Karpas-422 (cell line): ENCODE results near the gene AAMP. TPM values are rescaled to one million over a fixed set of nuclear protein-coding genes. Genes with fewer than 3 reads are reported as not detected.

ENCODE experiments used
- DNase-seq: peaks from one replicate; pipeline ENCODE4 v3.0.0-alpha.2; 2015
- H2AFZ ChIP-seq: fragments of 200-600 bp; sonication (generic); 2 replicates; pipeline ENCODE4 v1.6.1; 2014; ENCODE audit warnings: antibody characterized with exemption, low read length, mixed read lengths
- H3K27ac ChIP-seq: fragments of 200-600 bp; sonication (generic); 2 replicates; pipeline ENCODE4 v1.5.1; 2014; ENCODE audit warnings: mild to moderate bottlenecking, low read length, moderate library complexity
- H3K27me3 ChIP-seq: fragments of 200-600 bp; sonication (generic); 2 replicates; pipeline ENCODE4 v1.6.1; 2014; ENCODE audit warnings: low read length, mixed read lengths
- H3K36me3 ChIP-seq: fragments of 200-600 bp; sonication (generic); 2 replicates; pipeline ENCODE4 v1.6.1; 2014; ENCODE audit warnings: low read length, mixed read lengths; ENCODE audit not compliant: insufficient read depth
- H3K4me1 ChIP-seq: fragments of 200-600 bp; sonication (generic); 2 replicates; pipeline ENCODE4 v1.6.1; 2014; ENCODE audit warnings: mild to moderate bottlenecking, low read length, mixed read lengths
- H3K4me2 ChIP-seq: fragments of 200-600 bp; sonication (generic); 2 replicates; pipeline ENCODE4 v1.6.1; 2014; ENCODE audit warnings: low read length, low read depth, mild to moderate bottlenecking; ENCODE audit not compliant: poor library complexity, severe bottlenecking
- H3K4me3 ChIP-seq: fragments of 200-600 bp; sonication (generic); 2 replicates; pipeline ENCODE4 v1.5.1; 2014; ENCODE audit warnings: mild to moderate bottlenecking, antibody characterized with exemption, low read length, mixed read lengths
- H3K79me2 ChIP-seq: fragments of 200-600 bp; sonication (generic); 2 replicates; pipeline ENCODE4 v1.6.1; 2014; ENCODE audit warnings: mild to moderate bottlenecking, low read length, mixed read lengths
- H3K9ac ChIP-seq: fragments of 200-600 bp; sonication (generic); 2 replicates; pipeline ENCODE4 v1.6.0; 2014; ENCODE audit warnings: low read length
- H3K9me2 ChIP-seq: fragments of 200-600 bp; sonication (generic), shearing (Covaris generic); replicated peaks from 2 replicates; pipeline ENCODE4 v1.6.0; 2014; ENCODE audit warnings: mild to moderate bottlenecking, low read length, moderate library complexity; ENCODE audit not compliant: insufficient read depth
- H3K9me3 ChIP-seq: fragments of 300-700, 200-600 bp; sonication (generic); 2 replicates; pipeline ENCODE4 v1.6.1; 2014; ENCODE audit warnings: low read length, mixed read lengths
- H4K20me1 ChIP-seq: fragments of 200-600 bp; sonication (generic); 2 replicates; pipeline ENCODE4 v1.6.1; 2014; ENCODE audit warnings: mild to moderate bottlenecking, antibody characterized with exemption, low read length, low read depth; ENCODE audit not compliant: insufficient read depth
- total RNA-seq: library from RNA; depleted of rRNA; stranded (reverse); fragments of >200 nt; shearing (Covaris generic); gene quantifications from 2 replicates; pipeline ENCODE4 v1.2.3, GENCODE V29; 2014; ENCODE audit warnings: low replicate concordance

AAMP gene
- total RNA-seq, 1 experiment from 2014 or later: 77.6 TPM

GRCh38 chr2:218298314-218298875 is 28.5 kb upstream of the AAMP start:
- H3K27me3 ChIP-seq: no peaks in the 10 kb centered on the region
- no peak for DNase-seq
- H3K79me2 ChIP-seq: no peaks in the 10 kb centered on the region
- H4K20me1 ChIP-seq: no peaks in the 10 kb centered on the region
- H3K9ac ChIP-seq: no peak overlapping the region
- H2AFZ ChIP-seq: no peak overlapping the region
- no peaks in the 10 kb centered on the region for H3K9me3 ChIP-seq
- no peaks in the 10 kb centered on the region for H3K9me2 ChIP-seq
- no peaks in the 10 kb centered on the region for H3K36me3 ChIP-seq
- H3K4me3 ChIP-seq: no peak overlapping the region
- H3K4me1 ChIP-seq: no peaks in the 10 kb centered on the region; the same call in none of the 2 replicates
- H3K27ac ChIP-seq: no peak overlapping the region
- no peak overlapping the region for H3K4me2 ChIP-seq

GRCh38 chr2:218296847-218297246 is 26.9 kb upstream of the AAMP start:
- Histone ChIP-seq H3K9ac (no peak overlapping the region), H3K79me2 (no peaks in the 10 kb centered on the region), H2AFZ (no peak overlapping the region), H3K27ac (no peak overlapping the region), H3K27me3 (no peaks in the 10 kb centered on the region), H3K9me3 (no peaks in the 10 kb centered on the region), H3K4me3 (no peak overlapping the region), H3K4me1 (peaks cover 12% of the 10 kb centered on the region), H3K9me2 (no peaks in the 10 kb centered on the region), H4K20me1 (no peaks in the 10 kb centered on the region), H3K4me2 (no peak overlapping the region), H3K36me3 (no peaks in the 10 kb centered on the region)
- no peak for DNase-seq

GRCh38 chr2:218296200-218296599 is 26.3 kb upstream of the AAMP start:
- H3K27ac ChIP-seq: no peak overlapping the region
- H3K4me2 ChIP-seq: no peak overlapping the region
- H3K4me3 ChIP-seq: no peak overlapping the region

GRCh38 chr2:218295029-218295428 is 25.1 kb upstream of the AAMP start:
- Histone ChIP-seq H3K27ac (no peak overlapping the region), H3K27me3 (no peaks in the 10 kb centered on the region), H3K9ac (no peak overlapping the region), H3K9me2 (no peaks in the 10 kb centered on the region), H3K36me3 (no peaks in the 10 kb centered on the region), H3K4me3 (no peak overlapping the region), H4K20me1 (no peaks in the 10 kb centered on the region), H3K4me1 (peaks cover 30% of the 10 kb centered on the region), H3K9me3 (no peaks in the 10 kb centered on the region), H2AFZ (no peak overlapping the region), H3K79me2 (no peaks in the 10 kb centered on the region), H3K4me2 (no peak overlapping the region)
- DNase-seq: no peak

More at GRCh38 chr2:218296200-218296599, 26.3 kb upstream of the AAMP start:
- Histone ChIP-seq H2AFZ (no peak overlapping the region), H3K9me2 (no peaks in the 10 kb centered on the region), H3K79me2 (no peaks in the 10 kb centered on the region), H3K9ac (no peak overlapping the region), H3K36me3 (no peaks in the 10 kb centered on the region), H3K27me3 (no peaks in the 10 kb centered on the region), H3K9me3 (no peaks in the 10 kb centered on the region), H4K20me1 (no peaks in the 10 kb centered on the region), H3K4me1 (peaks cover 19% of the 10 kb centered on the region)
- DNase-seq: no peak

- no peak overlapping the region for H3K4me2 ChIP-seq
- H4K20me1 ChIP-seq: no peaks in the 10 kb centered on the region
- no peak overlapping the region for H3K9ac ChIP-seq
- H3K27me3 ChIP-seq: no peaks in the 10 kb centered on the region
- H3K36me3 ChIP-seq: no peaks in the 10 kb centered on the region
- peaks cover 35% of the 10 kb centered on the region for H3K4me1 ChIP-seq
- H3K9me2 ChIP-seq: no peaks in the 10 kb centered on the region
- H3K79me2 ChIP-seq: no peaks in the 10 kb centered on the region
- no peak for DNase-seq
- no peak overlapping the region for H3K4me3 ChIP-seq
- no peak overlapping the region for H2AFZ ChIP-seq
- H3K27ac ChIP-seq: no peak overlapping the region
- H3K9me3 ChIP-seq: no peaks in the 10 kb centered on the region
Observed at GRCh38 chr2:218294430-218295022, 24.6 kb upstream of the AAMP start.

GRCh38 chr2:218293715-218294429 is 23.9 kb upstream of the AAMP start:
- Histone ChIP-seq H3K9me3 (no peaks in the 10 kb centered on the region), H3K79me2 (no peaks in the 10 kb centered on the region), H2AFZ (no peak overlapping the region), H3K36me3 (no peaks in the 10 kb centered on the region), H3K9ac (no peak overlapping the region), H3K4me3 (no peak overlapping the region), H3K27me3 (no peaks in the 10 kb centered on the region), H3K9me2 (no peaks in the 10 kb centered on the region), H4K20me1 (no peaks in the 10 kb centered on the region), H3K4me1 (peaks cover 35% of the 10 kb centered on the region), H3K4me2 (no peak overlapping the region), H3K27ac (no peak overlapping the region)
- no peak for DNase-seq

- H3K4me1 ChIP-seq: peaks cover 40% of the 10 kb centered on the region
- H4K20me1 ChIP-seq: no peaks in the 10 kb centered on the region
- peak within 1 kb of the TSS; percentile 70; the same call in 1 of the 2 replicates for H2AFZ ChIP-seq
- H3K36me3 ChIP-seq: no peaks in the 10 kb centered on the region
- H3K4me3 ChIP-seq: peak within 1 kb of the TSS; percentile 67; the same call in 1 of the 2 replicates
- H3K9me3 ChIP-seq: no peaks in the 10 kb centered on the region
- no peaks in the 10 kb centered on the region for H3K27me3 ChIP-seq
- peak within 1 kb of the TSS; percentile 75 for H3K27ac ChIP-seq
- H3K9ac ChIP-seq: peak within 1 kb of the TSS; percentile 71
- no peaks in the 10 kb centered on the region for H3K9me2 ChIP-seq
- peak within 1 kb of the TSS; percentile 73 for H3K4me2 ChIP-seq
- H3K79me2 ChIP-seq: no peaks in the 10 kb centered on the region
- DNase-seq: peak; percentile 90
Observed at GRCh38 chr2:218292048-218293014, 22.4 kb upstream of the AAMP start, which contains the start of gene TMBIM1. TSS of gene TMBIM1 (minus strand) at chr2:218292503. CDS start at chr2:218282141, 10,362 bp downstream.
